NCI-H446 (cell line): Measurements from ENCODE around the gene PRM2.
"Not testable (repeated sequence)": the region's sequence is repeated elsewhere in the genome, so short reads cannot be mapped to it uniquely, and the experiment has no call there.

ENCODE experiments used
- DNase-seq, 2 experiments: peaks; one replicate each; lab custom pipeline; 2025; lab: John Stamatoyannopoulos, UW

Gene PRM2

DNA sequence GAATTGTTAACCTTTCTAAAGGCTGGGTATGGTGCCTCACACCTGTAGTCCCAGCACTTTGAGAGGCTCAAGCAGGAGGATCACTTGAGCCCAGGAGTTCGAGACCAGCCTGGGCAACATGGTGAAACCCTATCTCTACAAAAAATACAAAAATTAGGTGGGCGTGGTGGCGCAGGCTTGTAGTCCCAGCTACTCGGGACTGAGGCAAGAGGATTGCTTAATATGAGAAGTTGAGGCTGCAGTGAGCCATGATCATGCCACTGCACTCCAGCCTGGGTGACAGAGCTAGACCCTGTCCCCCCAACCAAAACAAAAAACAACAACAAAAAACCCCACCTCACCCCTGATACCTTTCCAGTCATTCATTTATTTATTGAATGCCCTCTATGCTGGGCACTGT, 13.4 kb upstream of the PRM2 start:
- not testable (repeated sequence) for DNase-seq

DNA sequence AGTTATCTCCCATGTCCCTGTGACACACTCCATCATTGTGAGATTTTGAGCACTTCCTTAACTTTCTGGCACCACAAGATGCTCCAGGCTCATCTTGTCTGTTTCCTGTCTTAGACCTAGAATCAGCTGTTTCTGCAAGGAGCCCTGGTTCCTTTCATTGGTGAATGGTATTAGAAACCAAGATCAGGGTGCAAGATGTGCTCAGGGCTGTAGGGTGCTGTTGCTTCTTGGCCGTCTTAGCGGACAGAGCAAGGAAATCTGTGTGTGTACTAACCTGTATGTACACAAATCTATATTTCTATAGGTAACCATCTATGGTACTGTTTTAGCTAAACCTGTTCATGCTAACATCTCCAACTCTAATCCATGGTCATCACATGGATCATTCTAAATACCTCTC, 12.9 kb upstream of the PRM2 start:
- no peak for DNase-seq

DNA sequence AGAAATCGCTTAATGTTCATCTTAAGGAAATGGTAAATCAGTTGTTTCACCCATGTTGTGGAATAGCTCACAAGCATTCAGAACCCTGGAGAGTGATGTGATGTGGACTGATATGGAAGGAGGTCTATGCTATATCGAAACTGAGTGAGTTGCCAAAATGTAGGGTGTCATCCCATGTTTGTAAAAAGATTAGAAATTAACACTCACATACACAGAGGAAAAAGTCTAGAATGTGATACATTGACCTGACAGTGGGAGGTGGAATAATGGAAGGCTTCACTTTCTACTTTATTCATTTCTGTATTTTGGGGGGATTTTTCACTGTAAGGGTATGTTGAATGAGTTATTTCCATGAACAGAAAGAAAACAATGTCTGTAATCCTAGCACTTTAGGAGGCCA, 9.6 kb upstream of the PRM2 start:
- DNase-seq, result no peak

DNA sequence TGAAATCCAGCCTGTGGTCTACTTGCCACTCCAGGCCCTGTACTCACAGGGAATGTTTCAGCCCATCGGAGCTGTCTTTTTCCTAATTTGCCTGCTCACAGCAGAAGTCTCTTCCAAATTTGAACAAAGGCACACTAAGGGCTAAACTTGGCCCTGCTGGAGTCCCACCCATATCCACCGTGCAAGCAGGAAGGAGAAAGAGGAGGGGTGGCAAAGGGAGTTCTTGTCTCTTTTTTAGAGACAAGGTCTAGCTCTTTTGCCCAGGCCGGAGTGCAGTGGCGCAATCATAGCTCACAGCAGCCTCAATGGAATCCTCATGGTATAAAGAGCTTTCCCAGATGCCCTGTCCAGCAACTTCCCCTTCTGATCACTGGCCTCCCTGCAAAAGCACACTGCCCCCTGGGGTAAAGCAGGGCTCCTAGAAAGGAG, 7.6 kb upstream of the PRM2 start:
- no peak for DNase-seq

DNA sequence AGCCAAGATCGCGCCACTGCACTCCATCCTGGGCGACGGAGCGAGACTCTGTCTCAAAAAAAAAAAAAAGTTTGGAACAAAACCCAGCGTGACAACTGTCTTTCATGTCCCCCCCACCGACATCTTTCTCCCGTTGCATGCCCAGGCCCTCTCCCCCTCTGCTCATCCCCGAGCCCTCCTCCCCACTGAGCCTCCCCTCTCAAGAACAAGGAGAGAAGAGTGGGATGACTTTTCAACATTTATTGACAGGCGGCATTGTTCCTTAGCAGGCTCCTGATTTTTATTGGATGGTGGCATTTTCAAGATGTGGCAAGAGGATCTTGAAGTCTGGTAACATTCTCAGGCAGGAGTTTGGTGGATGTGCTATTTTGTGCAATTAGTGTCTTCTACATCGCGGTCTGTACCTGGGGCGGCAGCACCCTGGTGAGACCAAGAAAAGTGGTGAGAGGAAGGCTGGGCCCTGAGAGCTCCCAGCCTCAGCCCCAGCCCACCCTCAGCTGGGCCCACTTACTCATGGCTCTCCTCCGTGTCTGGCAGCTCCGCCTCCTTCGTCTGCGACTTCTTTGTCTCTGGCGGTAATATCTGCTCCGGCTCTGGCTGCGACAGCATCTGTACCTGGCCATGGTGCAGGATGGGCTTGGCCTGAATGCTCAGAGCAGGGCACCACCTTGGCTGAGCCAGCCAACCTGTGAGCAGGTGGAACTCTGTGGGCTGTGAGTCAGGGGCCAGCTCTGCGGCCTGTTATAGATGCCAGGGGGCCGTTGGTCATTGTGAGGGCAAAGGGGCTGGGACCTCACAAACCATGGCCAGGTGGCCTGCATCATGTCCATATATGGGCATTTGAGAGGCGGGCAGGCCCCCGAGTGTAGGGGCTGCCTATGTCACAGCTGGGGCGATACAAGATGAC, 4.6 kb upstream of the PRM2 start, which contains the start of gene PRM1:
Gene PRM1 (minus strand): TSS at position 715 of the 907 bp plus-strand sequence. CDS start 92 bp downstream, at position 623.
- DNase-seq, result no peak

DNA sequence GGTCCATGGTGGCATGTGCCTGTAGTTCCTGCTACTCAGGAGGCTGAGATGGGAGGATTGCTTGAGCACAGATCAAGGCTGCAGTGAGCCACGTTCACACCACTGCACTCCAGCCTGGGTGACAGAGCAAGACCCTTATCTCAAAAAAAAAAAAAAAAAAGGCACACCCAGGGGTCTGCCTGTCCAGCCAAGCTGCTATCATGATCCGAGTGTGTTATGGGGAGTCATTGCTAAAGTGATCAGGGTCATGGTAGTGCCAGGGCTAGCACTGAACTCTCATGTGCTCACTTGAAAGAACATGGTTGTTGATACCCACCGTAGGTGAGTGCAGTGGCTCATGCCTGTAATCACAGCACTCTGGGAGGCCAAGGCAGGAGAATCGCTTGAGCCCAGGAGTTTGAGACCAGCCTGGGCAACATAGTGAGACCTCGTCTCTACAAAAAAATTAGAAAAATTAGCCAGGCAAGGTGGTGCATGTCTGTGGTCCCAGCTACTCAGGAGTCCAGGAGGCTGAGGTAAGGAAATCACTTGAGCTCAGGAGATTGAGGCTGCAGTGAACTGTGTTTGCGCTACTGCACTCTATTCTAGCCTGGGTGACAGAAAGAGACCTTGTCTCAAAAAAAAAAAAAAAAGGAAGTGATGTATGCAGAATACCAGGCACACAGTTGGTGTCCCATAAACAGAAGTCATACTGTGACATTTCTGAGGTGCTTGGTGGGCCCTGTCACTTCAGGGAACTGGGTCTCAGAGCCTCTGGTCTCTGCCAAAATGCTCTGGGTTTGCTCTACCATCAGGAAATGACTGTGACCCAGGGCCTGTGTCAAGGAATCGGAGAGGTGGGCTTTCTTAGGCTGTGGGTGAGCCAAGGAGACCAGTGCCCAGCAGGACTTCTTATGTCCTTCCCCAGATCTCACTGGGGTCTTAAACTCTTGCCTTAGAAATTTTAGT, 2.7 kb upstream of the PRM2 start:
- no peak for DNase-seq

DNA sequence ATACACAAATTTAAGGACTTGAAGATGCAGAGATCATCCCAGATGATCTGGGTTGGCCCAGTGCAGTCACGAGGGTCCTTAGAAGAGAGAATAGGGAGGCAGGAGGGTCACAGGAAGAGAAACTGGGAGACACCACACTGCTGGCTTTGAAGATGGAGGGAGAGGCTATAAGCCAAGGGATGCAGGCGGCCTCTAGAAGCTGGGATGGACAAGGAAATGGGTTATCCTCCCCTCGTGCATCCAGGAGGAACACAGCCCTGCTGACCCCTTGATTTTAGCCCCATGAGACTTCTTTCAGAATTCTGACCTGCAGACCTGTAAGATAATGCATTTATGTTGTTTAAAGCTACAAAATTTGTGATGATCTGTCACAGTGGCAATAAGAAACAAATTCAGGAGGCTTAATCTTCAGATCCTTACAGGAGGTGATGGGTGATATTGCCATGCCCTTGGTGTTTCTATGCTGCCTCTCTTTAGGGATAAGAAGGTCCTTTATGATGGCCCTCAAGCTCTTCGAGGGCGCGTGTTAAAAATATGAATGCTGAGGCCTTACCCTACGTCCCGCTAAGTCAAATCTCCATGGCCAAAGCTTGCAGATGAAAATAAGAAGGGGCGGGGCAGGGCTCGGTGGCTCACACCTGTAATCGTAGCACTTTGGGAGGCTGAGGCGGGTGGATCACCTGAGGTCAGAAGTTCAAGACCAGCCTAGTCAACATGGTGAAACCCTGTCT, 1.5 kb upstream of the PRM2 start:
- DNase-seq, result no peak

DNA sequence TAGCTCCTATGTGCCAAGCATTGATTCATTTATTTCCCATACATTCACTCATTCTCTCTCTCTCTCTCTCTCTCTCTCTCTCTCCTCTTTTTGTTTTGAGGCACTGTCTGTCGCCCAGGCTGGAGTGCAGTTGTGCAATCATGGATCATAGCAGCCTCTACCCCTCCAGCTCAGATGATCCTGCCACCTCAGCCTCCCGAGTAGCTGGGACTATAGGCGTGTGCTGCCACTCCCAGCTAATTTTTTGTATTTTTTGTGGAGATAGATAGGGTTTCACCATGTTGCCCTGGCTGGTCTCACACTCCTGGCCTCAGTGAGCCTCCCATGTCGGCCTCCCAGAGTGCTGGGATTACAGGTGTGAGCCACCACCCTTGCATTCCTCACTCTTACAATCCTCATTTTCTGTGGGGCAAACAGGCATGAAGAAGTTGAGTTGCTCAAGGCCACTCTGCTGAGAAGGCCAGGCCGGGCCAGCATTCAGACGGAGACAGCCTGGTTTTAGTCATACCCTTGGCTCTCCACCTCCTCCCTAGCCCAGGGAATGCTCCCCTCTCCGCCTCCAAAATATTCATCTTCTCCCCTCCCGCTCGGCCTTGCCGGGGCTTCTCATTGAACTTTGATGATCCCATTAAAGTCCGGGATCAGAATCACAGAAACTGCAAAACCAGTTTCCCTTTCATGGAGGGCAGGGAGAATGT, 765 bp upstream of the PRM2 start:
- DNase-seq, result no peak

DNA sequence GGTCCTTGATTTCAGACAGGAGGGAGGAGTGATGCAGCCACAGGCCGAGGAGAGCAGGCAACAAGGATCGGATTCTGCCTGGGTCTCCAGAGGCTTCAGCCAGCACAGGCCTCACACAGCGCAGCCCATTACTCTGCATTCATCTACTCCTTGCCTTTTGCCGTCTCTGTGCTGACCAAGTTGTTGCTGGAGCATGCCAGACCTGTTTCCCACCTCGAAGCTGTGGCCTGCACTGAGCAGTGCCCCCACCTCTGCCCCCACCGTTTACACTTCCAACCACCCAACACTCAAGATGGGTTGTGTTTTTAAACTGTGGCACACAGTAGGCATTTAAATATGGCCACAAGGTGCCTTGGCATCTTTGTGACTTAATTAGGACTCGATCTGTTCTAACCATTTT, 1.3 kb downstream of the PRM2 start:
- no peak for DNase-seq

DNA sequence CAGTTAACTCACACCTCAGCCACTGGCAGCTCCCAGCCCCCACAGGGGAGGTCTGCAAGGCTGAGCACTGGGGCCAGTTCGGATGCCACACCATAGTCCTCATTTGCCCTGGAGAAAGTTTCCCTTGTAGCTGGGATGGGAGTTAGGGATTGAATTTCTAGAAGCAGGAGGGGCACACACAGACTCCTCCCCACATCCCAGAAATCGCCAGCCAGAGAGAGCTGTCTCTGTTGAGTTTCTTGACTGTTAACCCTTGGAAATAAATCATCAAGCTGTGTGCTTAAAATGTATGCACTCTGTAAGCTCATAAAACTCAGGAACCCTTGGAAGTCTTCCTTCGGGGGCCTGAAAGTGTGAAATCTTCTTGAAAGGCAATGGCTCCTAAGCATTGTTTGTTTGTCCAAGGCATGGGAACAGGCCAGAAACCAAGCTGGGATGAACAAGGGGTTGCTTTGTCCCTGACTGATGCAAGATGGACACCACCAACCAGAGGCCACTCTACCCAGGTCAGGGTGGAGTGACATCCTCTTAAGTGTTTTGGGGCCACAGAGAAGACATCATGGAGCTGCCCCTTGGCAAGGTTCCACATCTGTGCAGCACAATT, 2.5 kb downstream of the PRM2 start:
- no peak for DNase-seq

DNA sequence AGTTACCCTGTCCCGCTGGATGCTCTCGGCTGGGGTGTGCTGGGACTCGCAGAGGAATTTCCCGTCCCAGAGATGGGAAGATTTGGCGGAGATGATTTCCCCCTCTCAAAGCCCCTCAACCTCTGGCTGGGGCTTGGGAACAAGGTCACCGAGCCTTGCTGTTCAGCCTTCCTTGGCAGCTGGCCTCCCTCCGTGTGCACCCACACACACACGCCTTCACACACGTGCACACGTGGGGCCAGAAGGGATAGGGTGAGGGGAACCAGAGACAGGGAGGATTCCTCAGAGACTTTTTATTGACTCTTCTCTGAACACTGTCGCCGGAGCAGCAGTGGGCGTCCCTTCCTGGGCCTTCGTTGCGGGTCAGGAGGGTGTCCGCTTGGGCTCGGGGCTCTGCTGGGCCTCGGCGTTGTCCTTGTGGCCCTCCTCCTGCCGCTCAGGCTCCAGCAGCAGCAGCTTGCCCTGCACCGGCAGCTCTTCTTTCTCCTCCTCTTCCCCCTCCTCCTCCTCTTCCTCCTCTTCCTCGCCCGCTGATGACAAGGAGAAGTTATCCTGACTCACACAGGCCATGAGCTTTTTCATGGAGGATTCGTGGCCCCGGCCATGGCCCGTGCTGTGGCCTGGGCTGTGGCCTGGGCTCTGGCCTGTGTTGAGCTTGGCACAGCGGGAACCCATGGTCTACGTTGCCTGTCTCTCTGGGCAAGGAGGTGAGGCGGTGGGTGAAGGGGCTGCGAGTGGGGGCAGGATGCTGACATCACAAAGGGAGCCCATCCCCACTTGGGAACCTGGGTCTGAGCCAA, 3.2 kb downstream of the PRM2 start, which contains the start of gene PRM3:
Gene PRM3 (minus strand): TSS at position 709 of the 800 bp plus-strand sequence. CDS start 34 bp downstream, at position 675.
- no peak for DNase-seq

DNA sequence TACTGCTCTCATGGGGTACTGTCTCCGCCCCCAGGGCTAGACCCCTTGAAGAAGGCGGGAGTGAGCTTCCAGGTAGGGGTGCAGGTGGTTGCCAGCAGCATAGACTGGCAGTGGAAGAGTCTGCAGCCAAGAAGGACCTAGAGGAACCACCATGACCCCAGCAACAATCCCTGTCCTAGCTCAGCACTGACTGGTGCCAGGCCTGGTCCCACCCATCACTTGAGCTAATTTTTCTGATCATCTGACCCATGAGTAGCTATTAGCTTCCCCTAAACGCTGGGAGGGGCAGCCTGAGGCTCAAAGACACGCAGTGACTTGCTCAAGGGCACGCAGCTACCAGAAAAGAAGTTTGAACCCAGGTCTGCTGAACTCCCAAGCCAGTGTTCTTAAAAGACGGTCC, 3.8 kb downstream of the PRM2 start:
- no peak for DNase-seq

DNA sequence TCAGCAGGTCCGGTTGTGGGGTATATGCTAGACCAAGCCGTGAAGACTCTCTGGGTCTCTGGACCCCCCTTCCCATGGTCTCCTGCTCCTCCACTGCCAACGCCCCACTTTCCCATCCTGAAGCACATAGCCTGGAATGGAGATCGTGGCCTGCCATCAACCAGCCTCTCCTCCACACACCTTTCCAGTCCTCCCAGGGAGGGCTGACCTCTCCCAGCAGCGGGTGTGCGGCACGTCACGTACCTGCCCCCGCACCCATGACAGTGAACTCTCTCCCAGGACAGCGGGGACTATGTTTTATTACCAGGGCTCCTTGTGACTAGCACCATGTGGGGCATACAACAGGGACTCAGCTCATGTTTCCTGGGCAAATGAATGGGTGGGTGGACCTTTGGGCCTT, 4.7 kb downstream of the PRM2 start:
- no peak for DNase-seq

DNA sequence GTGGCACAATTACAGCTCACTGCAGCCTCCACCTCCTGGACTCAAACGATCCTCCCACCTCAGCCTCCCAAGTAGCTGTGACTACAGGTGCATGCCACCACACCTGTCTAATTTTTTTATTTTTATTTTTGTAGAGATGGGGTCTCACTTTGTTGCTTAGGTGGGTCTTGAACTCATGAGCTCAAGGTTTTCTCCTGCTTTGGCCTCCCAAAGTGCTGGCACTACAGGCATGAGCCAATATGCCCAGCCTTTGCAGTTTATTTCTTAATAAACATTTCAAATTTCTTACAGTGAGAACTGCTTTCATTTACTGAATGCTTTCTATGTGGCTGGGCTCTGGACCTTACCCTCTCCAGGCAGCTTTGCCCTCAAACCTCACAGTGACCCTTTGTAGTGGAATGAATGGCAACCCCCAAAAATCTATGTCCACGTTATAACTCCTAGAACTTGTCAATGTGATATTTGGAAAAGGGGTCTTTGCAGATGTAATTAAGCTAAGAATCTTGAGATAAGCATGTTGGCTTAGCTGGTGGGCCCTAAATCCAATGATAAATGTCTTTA, 5.6 kb downstream of the PRM2 start:
- DNase-seq, result no peak

DNA sequence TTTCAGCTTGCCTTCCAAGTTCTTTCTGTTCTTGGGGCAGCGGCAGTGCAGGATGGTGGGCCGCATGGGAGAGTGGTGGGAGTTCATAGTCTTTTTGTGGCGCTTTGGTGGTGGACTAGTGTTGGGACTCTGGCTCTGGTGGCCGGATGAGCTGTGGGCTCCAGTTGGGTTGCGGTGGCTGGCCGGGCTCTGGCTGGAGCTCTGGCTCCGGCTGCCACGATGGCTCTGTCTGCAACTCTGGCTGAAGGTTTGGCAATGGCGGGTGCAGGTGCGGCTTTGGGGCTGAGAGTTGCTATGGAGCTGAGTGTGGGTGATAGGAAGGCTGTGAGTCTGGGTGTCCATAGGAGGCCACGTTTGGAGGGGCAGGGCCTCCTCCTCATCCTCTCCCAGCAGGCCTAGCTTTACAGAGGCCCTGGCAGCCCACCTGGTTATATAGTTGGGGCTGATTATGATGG, 7.3 kb downstream of the PRM2 start, which contains the start of gene TNP2:
Gene TNP2 (minus strand): TSS at position 405 of the 455 bp plus-strand sequence. CDS start 63 bp downstream, at position 342.
- DNase-seq, result no peak

DNA sequence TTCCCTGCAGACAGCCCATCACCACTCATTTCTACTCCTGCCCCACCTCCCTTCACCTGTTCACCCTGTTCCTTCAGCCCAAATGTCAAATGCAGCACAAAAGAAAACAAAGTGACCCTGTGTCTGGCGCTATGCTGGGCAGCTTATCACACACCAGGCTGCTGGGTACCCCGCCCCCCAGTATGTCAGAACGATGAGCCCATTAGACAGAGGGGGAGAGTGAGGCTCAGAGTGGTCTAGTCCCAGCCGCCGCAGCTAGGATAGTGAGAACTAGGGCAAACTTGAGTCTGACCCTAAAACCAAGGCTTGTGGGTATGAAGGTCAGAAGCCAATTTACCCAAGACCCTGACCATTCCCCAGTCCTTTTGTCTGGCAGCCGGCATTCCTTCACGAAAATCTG, 11.2 kb downstream of the PRM2 start:
- no peak for DNase-seq

DNA sequence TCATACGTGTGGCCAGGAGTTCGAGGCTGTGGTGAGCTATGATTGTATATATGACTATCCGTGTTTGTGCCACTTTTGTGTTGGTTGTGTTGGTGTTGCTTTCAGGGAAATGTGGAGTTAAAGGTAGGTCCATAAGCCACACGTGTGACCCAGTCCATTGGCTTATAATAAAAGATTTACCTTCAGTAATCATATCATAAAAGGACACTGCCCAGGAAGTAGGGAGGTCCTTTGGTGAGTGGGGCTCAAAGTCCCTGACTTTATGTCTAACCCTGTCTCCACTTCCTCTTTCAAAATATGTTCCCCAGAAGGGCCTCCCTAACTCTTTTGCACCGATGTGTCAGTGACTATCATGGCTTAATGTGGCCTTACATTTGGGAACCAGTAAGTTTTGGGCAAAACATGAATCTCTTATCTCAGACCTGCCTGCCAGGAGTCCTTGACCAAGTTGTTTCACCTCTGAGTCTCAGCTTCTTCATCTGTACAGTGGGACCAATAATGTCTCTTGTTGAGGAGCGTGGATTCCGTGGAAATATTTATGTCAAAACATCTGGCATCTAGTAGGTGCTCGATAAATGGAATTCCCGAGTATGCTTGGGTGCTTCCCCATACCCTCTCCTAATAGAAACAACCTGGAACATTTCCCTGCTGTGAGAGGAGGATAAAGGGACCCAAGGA, 12.0 kb downstream of the PRM2 start:
- DNase-seq, result no peak

DNA sequence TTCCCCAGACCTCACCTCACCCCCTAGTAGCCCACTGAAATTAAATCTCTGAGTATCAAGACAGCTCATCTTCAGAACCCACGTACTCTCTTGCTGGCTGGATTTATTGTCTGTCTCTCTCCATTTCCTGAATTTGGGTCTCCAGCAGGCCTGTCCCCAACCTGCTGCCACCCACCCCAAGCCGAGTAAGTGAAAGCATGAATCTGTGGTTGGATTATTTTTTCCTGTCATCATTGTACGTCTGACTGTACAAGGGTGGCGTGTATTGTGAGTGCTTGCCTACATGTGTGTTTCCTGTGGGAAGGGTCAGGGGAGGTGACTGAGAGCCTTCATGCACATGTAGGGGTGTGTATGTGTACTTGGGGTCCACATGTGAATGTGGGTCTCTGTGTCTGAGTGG, 12.5 kb downstream of the PRM2 start:
- no peak for DNase-seq

DNA sequence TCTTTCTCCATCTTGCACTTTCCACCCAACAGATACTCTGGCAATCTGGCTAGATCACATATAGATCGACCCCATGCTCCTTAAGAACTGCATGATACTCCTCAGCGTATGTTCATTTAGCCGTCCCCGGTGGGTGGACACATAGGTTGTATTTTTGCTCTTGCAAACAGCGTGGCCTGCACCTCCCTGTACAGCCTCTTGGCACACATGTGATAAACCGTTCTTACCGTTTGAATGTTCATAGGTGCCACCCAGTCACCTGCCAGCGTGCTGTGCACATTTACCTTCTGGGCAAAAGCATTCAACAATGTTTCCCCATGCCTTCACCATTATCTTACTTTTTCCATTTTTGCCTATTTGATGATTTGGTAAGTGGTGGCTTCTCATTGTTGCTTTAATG, 13.4 kb downstream of the PRM2 start:
- DNase-seq, result no peak
